ENCODE measurements around the gene LRP1B.

The LRP1B gene

DNA sequence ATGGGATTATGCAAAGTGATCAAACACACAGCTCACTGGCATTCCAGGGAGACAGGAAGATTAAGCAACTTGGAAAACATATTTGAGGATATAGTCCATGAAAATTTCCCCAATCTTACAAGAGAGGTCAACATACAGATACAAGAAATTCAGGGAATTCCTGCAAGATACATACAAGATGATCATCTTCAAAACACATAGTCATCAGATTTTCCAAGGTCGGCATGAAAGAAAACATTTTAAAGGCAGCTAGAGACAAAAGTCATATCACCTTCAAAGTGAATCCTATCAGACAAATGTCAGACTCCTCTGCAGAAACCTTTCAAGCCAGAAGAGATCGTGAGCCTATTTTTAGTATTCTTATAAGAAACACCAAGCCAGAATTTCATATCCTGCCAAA, 1188.5 kb downstream of the LRP1B start:
- H3K27ac ChIP-seq (ENCODE audit: low read length), result no peak overlapping the region
- no peaks in the 10 kb centered on the region for H3K9me3 ChIP-seq (ENCODE audit: control insufficient read depth in 1 of 2, low read length in 2 of 2)
- no peaks in the 10 kb centered on the region for H3K27me3 ChIP-seq (ENCODE audit: low read depth, low read length)
- H3K4me3 ChIP-seq (ENCODE audit: low read depth in 1 of 2, low read length in 2 of 2), result no peak overlapping the region
- H3K36me3 ChIP-seq (ENCODE audit: control insufficient read depth in 1 of 2, insufficient read depth in 2 of 2, low read length in 2 of 2), result no peaks in the 10 kb centered on the region
- no peaks in the 10 kb centered on the region for H3K4me1 ChIP-seq (ENCODE audit: control insufficient read depth in 1 of 2, insufficient read depth in 2 of 2, low read length in 2 of 2)

DNA sequence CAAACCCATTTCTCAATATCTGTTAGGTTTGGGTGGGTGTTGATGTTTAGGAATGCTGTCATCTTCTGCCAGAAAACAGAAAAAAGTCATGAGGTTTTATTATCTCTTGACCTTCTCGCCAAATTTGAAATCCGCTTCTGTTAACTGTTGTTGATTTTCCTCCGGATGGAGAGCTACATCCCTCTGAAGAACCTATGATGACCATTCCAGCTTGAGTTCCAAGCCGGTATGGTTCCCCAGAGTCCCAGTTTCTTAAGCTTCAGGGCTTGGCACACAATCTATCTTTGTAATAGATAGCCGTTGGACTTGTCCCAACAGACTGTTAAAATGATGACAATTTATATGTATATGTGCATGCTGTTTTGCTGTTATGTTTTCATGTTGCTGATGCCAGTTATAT, 1201.0 kb downstream of the LRP1B start:
- Histone ChIP-seq H3K27ac (ENCODE audit: low read length) (no peak overlapping the region), H3K36me3 (ENCODE audit: control insufficient read depth in 1 of 2, insufficient read depth in 2 of 2, low read length in 2 of 2) (no peaks in the 10 kb centered on the region), H3K27me3 (ENCODE audit: low read depth, low read length) (no peaks in the 10 kb centered on the region), H3K4me1 (ENCODE audit: control insufficient read depth in 1 of 2, insufficient read depth in 2 of 2, low read length in 2 of 2) (no peaks in the 10 kb centered on the region), H3K4me3 (ENCODE audit: low read depth in 1 of 2, low read length in 2 of 2) (no peak overlapping the region), H3K9me3 (ENCODE audit: control insufficient read depth in 1 of 2, low read length in 2 of 2) (no peaks in the 10 kb centered on the region)

DNA sequence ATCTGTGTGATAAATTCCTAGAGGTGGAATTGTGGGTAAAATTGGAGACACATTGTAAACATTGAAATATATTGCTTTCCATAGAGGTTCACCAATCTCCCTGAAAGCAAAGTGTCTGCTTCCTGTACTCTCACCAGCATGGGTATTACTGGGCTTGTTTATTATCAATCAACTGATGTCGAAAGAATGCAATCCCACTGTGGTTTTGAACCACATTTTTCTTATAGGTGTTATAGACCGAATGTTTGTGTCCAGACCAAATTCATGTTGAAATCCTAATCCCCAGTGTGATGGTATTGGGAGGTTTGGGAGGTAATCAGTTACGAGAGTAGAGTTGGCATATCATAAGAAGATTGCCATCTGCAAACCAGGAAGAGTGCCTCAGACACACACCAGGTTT, 1212.4 kb downstream of the LRP1B start:
- H3K9me3 ChIP-seq (ENCODE audit: control insufficient read depth in 1 of 2, low read length in 2 of 2), result no peaks in the 10 kb centered on the region
- no peaks in the 10 kb centered on the region for H3K4me1 ChIP-seq (ENCODE audit: control insufficient read depth in 1 of 2, insufficient read depth in 2 of 2, low read length in 2 of 2)
- no peak overlapping the region for H3K27ac ChIP-seq (ENCODE audit: low read length)

DNA sequence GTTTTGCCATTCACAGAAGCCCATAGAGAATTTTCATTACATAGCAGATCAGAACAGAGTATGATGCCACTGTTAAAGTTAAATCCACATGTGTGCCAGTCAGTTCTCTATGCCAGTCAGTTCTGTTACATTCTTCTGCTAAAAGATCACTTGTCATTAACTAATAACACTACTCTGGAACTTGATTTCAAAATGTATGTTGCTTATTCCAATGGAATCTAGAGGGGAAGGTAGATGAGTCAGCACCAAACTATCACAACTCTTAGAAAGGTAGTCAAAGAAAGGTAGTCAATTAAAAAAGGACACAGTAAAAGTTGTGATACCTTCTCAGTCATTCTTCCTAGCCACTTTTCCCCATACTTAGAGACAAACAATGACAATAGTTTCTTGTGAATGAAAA, 1214.4 kb downstream of the LRP1B start:
- H3K27me3 ChIP-seq (ENCODE audit: low read depth, low read length), result no peaks in the 10 kb centered on the region
- H3K4me1 ChIP-seq (ENCODE audit: control insufficient read depth in 1 of 2, insufficient read depth in 2 of 2, low read length in 2 of 2), result no peaks in the 10 kb centered on the region
- no peak overlapping the region for H3K27ac ChIP-seq (ENCODE audit: low read length)
- H3K4me3 ChIP-seq (ENCODE audit: low read depth in 1 of 2, low read length in 2 of 2), result no peak overlapping the region
- no peaks in the 10 kb centered on the region for H3K36me3 ChIP-seq (ENCODE audit: control insufficient read depth in 1 of 2, insufficient read depth in 2 of 2, low read length in 2 of 2)
- no peaks in the 10 kb centered on the region for H3K9me3 ChIP-seq (ENCODE audit: control insufficient read depth in 1 of 2, low read length in 2 of 2)

More for the DNA sequence above, 1212.4 kb downstream of the LRP1B start:
- Histone ChIP-seq H3K27me3 (ENCODE audit: low read depth, low read length) (no peaks in the 10 kb centered on the region), H3K36me3 (ENCODE audit: control insufficient read depth in 1 of 2, insufficient read depth in 2 of 2, low read length in 2 of 2) (no peaks in the 10 kb centered on the region), H3K4me3 (ENCODE audit: low read depth in 1 of 2, low read length in 2 of 2) (no peak overlapping the region)

DNA sequence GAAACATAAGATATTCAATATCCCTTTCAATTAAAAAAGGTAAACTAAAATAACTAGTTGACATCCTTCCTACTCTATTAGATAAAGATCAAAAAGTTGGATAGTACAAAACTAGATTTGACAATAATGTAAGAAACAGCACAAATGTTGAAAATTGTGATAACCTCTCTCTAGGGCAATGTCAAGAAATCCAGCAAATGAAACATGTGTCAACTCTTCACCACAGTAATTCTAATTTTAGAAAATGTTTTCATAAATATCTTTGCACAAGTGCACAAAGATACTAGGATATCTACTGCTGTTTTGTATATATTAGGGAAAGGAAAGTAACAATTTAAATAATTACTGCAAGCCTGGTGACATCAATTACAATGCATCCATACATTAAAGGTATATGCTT, 1220.1 kb downstream of the LRP1B start:
- Histone ChIP-seq H3K27me3 (ENCODE audit: low read depth, low read length) (no peaks in the 10 kb centered on the region), H3K4me3 (ENCODE audit: low read depth in 1 of 2, low read length in 2 of 2) (no peak overlapping the region), H3K4me1 (ENCODE audit: control insufficient read depth in 1 of 2, insufficient read depth in 2 of 2, low read length in 2 of 2) (no peaks in the 10 kb centered on the region), H3K36me3 (ENCODE audit: control insufficient read depth in 1 of 2, insufficient read depth in 2 of 2, low read length in 2 of 2) (no peaks in the 10 kb centered on the region), H3K9me3 (ENCODE audit: control insufficient read depth in 1 of 2, low read length in 2 of 2) (no peaks in the 10 kb centered on the region), H3K27ac (ENCODE audit: low read length) (no peak overlapping the region)

DNA sequence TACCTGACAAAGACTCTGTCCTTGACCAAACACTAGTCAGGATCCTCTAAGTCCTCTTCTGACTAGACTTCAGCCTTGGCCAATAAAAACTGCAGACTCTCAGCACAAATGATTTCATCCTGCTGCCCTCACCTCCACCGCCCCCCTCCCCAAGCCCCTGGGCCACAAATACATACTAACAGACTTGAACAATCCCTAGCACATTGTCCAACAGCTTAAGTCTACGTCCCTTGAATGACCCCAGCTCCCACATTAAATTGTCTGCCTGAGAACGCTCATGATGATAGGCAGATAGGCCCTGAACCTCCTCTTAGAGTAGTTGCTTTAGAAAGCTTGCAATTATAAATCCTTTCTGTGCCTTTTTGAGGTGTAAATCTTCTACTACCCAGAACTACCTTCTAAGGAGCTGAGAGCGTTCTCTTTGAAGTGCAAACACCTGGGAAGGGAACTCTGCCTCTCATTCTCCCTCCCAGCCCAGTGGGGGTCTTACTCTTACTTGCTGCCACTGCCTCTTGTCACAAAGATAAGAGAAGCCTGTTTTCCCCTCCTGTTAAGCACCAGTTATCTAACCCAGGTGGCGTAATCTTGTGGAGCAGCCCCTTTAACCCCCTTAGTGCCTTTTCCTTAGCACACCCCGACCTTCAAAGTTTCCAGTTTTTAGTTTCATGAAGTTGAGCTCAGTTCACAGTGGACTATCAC, 1225.6 kb downstream of the LRP1B start:
- H3K4me3 ChIP-seq (ENCODE audit: low read depth in 1 of 2, low read length in 2 of 2), result no peak overlapping the region
- no peaks in the 10 kb centered on the region for H3K27me3 ChIP-seq (ENCODE audit: low read depth, low read length)
- H3K27ac ChIP-seq (ENCODE audit: low read length), result no peak overlapping the region
- no peaks in the 10 kb centered on the region for H3K36me3 ChIP-seq (ENCODE audit: control insufficient read depth in 1 of 2, insufficient read depth in 2 of 2, low read length in 2 of 2)
- H3K4me1 ChIP-seq (ENCODE audit: control insufficient read depth in 1 of 2, insufficient read depth in 2 of 2, low read length in 2 of 2), result no peaks in the 10 kb centered on the region
- no peaks in the 10 kb centered on the region for H3K9me3 ChIP-seq (ENCODE audit: control insufficient read depth in 1 of 2, low read length in 2 of 2)

DNA sequence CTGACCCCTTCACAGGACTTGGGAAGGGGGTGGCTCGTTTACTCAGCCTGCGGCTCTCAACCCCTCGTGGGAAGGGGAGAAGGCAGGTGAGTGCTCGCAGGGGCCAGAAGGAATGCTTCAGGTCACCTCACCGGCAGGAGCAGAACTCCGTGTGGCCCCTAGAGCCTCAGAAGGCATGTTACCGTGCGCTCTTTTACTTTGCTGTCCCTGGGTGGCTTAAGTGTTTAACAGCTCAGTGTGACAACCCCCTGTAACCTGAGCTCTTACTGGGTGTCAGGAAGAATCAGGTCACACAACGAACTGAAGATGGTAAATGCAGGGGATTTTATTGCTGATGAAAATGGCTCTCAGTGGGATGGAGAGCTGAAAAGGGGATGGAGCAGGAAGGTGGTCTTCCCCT, 1235.4 kb downstream of the LRP1B start:
- Histone ChIP-seq H3K4me1 (ENCODE audit: control insufficient read depth in 1 of 2, insufficient read depth in 2 of 2, low read length in 2 of 2) (no peaks in the 10 kb centered on the region), H3K36me3 (ENCODE audit: control insufficient read depth in 1 of 2, insufficient read depth in 2 of 2, low read length in 2 of 2) (no peaks in the 10 kb centered on the region), H3K27ac (ENCODE audit: low read length) (no peak overlapping the region), H3K9me3 (ENCODE audit: control insufficient read depth in 1 of 2, low read length in 2 of 2) (no peaks in the 10 kb centered on the region), H3K4me3 (ENCODE audit: low read depth in 1 of 2, low read length in 2 of 2) (no peak overlapping the region), H3K27me3 (ENCODE audit: low read depth, low read length) (no peaks in the 10 kb centered on the region)

DNA sequence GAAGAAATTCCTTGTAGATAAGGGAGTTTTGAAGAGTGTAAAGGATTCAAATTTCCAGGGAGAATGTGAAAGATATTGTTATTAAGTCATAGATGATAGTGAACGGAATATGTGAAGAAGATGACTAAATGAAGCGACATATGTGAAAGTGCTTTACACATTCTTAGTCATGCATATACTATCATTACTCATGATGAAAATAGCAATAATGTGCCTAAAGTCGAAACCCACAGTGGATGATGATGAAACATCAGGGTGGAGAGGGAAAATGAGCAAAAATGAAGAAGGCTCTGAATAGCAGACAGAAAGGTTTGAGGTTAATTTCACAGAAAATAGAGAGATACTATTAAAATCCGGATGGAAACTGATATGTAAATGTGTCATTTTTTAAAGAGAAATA, 1237.1 kb downstream of the LRP1B start:
- Histone ChIP-seq H3K27ac (ENCODE audit: low read length) (no peak overlapping the region), H3K4me1 (ENCODE audit: control insufficient read depth in 1 of 2, insufficient read depth in 2 of 2, low read length in 2 of 2) (no peaks in the 10 kb centered on the region), H3K9me3 (ENCODE audit: control insufficient read depth in 1 of 2, low read length in 2 of 2) (no peaks in the 10 kb centered on the region), H3K27me3 (ENCODE audit: low read depth, low read length) (no peaks in the 10 kb centered on the region), H3K36me3 (ENCODE audit: control insufficient read depth in 1 of 2, insufficient read depth in 2 of 2, low read length in 2 of 2) (no peaks in the 10 kb centered on the region), H3K4me3 (ENCODE audit: low read depth in 1 of 2, low read length in 2 of 2) (no peak overlapping the region)

DNA sequence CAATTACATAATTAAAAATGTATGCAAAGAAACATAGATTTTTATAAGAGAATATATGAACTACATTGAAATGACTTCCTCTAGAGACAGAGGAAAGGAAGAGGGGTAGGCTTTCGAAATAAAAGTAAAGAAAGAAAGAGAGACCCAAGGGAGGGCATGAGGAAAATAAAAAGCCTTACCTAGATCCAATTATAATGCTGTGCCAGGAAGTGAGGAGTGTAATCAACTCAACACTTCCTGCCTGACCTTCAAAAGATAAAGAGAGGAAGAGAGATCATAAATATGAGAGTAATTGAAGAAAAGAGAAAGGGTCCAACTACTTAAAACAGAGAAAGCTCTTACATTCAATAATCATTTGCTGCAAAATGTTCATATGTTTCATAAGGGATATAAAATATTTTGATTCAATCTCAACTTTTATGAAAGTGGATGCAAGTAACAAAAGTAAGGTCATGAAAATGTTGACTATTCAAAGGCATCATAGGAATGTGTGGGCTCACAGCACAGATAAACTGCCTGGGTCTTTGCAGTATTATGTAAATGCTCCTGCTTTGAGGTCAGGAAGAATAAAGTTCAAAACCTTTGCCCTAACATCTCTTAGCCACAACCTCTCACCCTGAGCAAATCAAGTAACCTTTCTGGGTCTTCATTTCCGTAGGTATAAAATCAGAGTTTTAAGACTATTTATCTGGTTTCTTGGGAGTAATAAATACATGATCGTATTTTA, 1237.7 kb downstream of the LRP1B start:
- Histone ChIP-seq H3K36me3 (ENCODE audit: control insufficient read depth in 1 of 2, insufficient read depth in 2 of 2, low read length in 2 of 2) (no peaks in the 10 kb centered on the region), H3K4me3 (ENCODE audit: low read depth in 1 of 2, low read length in 2 of 2) (no peak overlapping the region), H3K27ac (ENCODE audit: low read length) (no peak overlapping the region), H3K27me3 (ENCODE audit: low read depth, low read length) (no peaks in the 10 kb centered on the region), H3K4me1 (ENCODE audit: control insufficient read depth in 1 of 2, insufficient read depth in 2 of 2, low read length in 2 of 2) (no peaks in the 10 kb centered on the region), H3K9me3 (ENCODE audit: control insufficient read depth in 1 of 2, low read length in 2 of 2) (no peaks in the 10 kb centered on the region)

DNA sequence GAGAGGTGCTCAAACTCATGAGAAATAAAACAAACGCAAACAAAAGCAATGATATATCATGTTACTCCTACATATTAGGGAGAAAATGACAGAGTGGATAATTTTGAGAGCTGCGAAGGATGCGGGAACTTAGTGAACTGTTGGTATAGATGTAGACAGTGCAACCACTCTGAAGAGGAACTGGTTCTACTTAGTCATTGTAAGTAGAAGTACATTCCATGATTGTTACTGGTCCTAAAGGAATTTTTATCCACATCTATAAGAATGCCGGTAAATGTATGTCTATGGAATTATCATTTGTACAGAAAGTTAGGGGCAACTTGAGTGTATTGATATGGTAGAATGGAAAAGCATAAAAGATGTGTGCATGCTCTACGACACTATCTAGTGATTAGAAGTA, 1238.4 kb downstream of the LRP1B start:
- Histone ChIP-seq H3K4me1 (ENCODE audit: control insufficient read depth in 1 of 2, insufficient read depth in 2 of 2, low read length in 2 of 2) (no peaks in the 10 kb centered on the region), H3K4me3 (ENCODE audit: low read depth in 1 of 2, low read length in 2 of 2) (no peak overlapping the region), H3K27me3 (ENCODE audit: low read depth, low read length) (no peaks in the 10 kb centered on the region), H3K36me3 (ENCODE audit: control insufficient read depth in 1 of 2, insufficient read depth in 2 of 2, low read length in 2 of 2) (no peaks in the 10 kb centered on the region), H3K9me3 (ENCODE audit: control insufficient read depth in 1 of 2, low read length in 2 of 2) (no peaks in the 10 kb centered on the region), H3K27ac (ENCODE audit: low read length) (no peak overlapping the region)

DNA sequence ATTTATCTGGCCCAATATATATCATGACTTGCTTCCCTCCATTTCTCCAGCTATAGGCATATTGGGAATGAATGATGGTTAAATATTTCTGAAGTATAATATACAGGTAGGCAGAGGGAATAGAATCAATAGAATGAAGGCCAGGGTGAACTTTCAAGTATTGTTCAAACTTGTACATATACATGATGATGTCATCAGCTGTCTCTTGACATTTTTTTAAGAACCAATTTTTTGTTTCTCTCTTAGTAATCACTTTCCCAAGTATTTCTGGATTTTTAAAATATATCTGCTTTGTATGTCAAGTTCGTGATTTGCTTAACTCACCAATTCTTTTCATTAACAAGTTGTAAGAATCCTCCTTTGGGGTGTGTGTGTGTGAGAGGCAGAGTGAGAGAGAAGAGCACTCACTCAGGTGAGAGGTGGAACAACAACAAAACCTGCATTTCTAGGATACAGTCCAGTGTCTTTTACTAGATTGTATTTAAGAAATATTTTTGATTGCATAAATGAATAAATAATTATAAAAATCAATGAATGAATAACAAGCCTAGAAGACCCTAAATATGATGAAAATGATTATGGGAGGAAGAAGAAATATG, 1239.1 kb downstream of the LRP1B start:
- no peaks in the 10 kb centered on the region for H3K27me3 ChIP-seq (ENCODE audit: low read depth, low read length)
- no peak overlapping the region for H3K27ac ChIP-seq (ENCODE audit: low read length)
- H3K4me1 ChIP-seq (ENCODE audit: control insufficient read depth in 1 of 2, insufficient read depth in 2 of 2, low read length in 2 of 2), result no peaks in the 10 kb centered on the region
- no peak overlapping the region for H3K4me3 ChIP-seq (ENCODE audit: low read depth in 1 of 2, low read length in 2 of 2)
- no peaks in the 10 kb centered on the region for H3K36me3 ChIP-seq (ENCODE audit: control insufficient read depth in 1 of 2, insufficient read depth in 2 of 2, low read length in 2 of 2)
- H3K9me3 ChIP-seq (ENCODE audit: control insufficient read depth in 1 of 2, low read length in 2 of 2), result no peaks in the 10 kb centered on the region

Measured in muscle layer of duodenum (tissue), 2 donors.